Activated T-helper 1 cell treated with Interleukin-2 at 50 U/mL for 16 hours (primary cell): ENCODE data around the gene PRR19.

ENCODE experiments used
- DNase-seq: peaks from one replicate; pipeline ENCODE4 v3.0.0-alpha.2; 2020; ENCODE audit warnings: low read depth

PRR19 gene

GRCh38 chr19:42284066-42284501 lies 17.8 kb upstream of the PRR19 start:
- DNase-seq = peak; percentile 74

- no peak for DNase-seq
Measured at GRCh38 chr19:42284591-42285341, 17.2 kb upstream of the PRR19 start.

- no peak for DNase-seq
Measured at GRCh38 chr19:42285541-42285941, 16.4 kb upstream of the PRR19 start.

- no peak for DNase-seq
Measured at GRCh38 chr19:42285988-42286348, 16.0 kb upstream of the PRR19 start.

GRCh38 chr19:42286349-42287016 lies 15.4 kb upstream of the PRR19 start:
- DNase-seq = no peak

- no peak for DNase-seq
Measured at GRCh38 chr19:42287017-42287826, 14.7 kb upstream of the PRR19 start.

- DNase-seq = no peak
Measured at GRCh38 chr19:42287827-42288107, 14.2 kb upstream of the PRR19 start.

- no peak for DNase-seq
Measured at GRCh38 chr19:42288387-42288786, 13.5 kb upstream of the PRR19 start.

- no peak for DNase-seq
Measured at GRCh38 chr19:42288881-42289555, 12.9 kb upstream of the PRR19 start.

GRCh38 chr19:42289556-42290041 lies 12.3 kb upstream of the PRR19 start:
- DNase-seq = no peak

- no peak for DNase-seq
Measured at GRCh38 chr19:42290136-42290522, 11.8 kb upstream of the PRR19 start.

- DNase-seq = peak; percentile 31
Measured at GRCh38 chr19:42290523-42291434, 11.2 kb upstream of the PRR19 start.

- no peak for DNase-seq
Measured at GRCh38 chr19:42291435-42291810, 10.5 kb upstream of the PRR19 start.

GRCh38 chr19:42292042-42292960 lies 9.6 kb upstream of the PRR19 start:
- DNase-seq = no peak

GRCh38 chr19:42292963-42293362 lies 9.0 kb upstream of the PRR19 start:
- no peak for DNase-seq

GRCh38 chr19:42293540-42293939 lies 8.4 kb upstream of the PRR19 start:
- DNase-seq = no peak

- DNase-seq = no peak
Measured at GRCh38 chr19:42293948-42294347, 8.0 kb upstream of the PRR19 start.

- DNase-seq = no peak
Measured at GRCh38 chr19:42294471-42295137, 7.3 kb upstream of the PRR19 start.

- DNase-seq = no peak
Measured at GRCh38 chr19:42295342-42295741, 6.6 kb upstream of the PRR19 start.
